ENCODE results near the gene FRMD4A.
"Not testable (repeated sequence)": the region's sequence is repeated elsewhere in the genome, so short reads cannot be mapped to it uniquely, and the experiment has no call there.

The FRMD4A gene

GRCh38 chr10:13936826-13937225 lies 393.9 kb downstream of the FRMD4A start:
- DNase-seq: no peak

GRCh38 chr10:13930120-13930519 lies 400.6 kb downstream of the FRMD4A start:
- no peak for DNase-seq

DNA sequence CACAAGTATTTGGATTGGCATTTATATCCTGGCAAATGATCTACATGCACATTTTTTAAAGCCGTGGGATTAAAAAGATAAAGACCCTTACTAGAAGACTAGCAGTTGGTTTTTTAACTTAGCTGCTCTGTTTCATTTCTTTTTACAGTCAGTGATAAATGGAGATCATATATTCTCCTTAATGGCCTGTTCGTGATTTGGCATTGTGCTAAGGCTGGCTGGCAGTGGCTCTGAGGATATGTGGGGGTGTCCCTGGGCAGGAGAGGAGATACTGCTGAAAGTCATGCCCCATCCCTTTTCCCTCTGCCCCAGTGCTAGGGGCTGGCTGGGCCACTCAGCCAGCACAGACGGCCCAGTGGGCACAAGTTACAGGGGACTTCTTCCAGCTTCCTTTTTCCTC lies 402.3 kb downstream of the FRMD4A start:
- DNase-seq: no peak

- no peak for DNase-seq
These were observed 404.5 kb downstream of the FRMD4A start for GRCh38 chr10:13925971-13926780.

DNA sequence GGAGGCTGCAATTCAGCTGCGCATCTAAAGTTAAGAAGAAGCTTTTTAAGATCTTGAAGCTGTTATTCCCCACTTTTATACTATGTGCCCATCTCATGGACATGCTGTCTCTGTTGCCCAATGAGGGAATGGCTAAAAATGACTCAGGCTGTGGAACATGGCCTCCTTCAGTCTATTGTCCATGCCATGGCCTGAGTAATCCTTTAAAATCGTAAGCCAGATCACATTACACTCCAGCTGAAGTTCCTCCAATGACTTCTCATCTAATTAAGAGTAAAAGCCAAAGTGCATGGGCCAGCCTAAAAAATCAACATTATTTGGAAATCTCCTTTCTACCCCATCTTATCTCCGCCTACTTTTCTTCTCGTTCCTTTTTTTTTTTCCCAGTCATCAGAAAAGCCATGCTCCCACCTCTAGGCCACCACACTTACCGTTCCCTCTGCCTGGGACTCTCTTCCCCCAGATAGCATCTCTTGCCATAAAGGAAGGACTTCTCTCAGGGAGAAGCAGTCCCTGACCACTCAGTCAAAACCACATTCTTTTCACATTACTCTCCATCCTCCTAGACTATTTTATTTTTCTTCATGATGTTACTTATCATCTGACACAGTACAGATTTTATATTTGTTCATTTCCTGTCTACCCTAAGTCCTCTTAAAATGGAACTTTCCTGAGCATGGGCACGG lies 406.5 kb downstream of the FRMD4A start:
- no peak for DNase-seq

- DNase-seq: no peak
These were observed 408.1 kb downstream of the FRMD4A start for GRCh38 chr10:13922586-13922985.

GRCh38 chr10:13921941-13922340 lies 408.8 kb downstream of the FRMD4A start:
- no peak for DNase-seq

- DNase-seq: not testable (repeated sequence)
These were observed 409.6 kb downstream of the FRMD4A start for GRCh38 chr10:13921131-13921530.

GRCh38 chr10:13920465-13920864 lies 410.3 kb downstream of the FRMD4A start:
- DNase-seq: no peak

GRCh38 chr10:13920031-13920430 lies 410.7 kb downstream of the FRMD4A start:
- DNase-seq: no peak

- no peak for DNase-seq
These were observed 412.9 kb downstream of the FRMD4A start for GRCh38 chr10:13917791-13918190.

DNA sequence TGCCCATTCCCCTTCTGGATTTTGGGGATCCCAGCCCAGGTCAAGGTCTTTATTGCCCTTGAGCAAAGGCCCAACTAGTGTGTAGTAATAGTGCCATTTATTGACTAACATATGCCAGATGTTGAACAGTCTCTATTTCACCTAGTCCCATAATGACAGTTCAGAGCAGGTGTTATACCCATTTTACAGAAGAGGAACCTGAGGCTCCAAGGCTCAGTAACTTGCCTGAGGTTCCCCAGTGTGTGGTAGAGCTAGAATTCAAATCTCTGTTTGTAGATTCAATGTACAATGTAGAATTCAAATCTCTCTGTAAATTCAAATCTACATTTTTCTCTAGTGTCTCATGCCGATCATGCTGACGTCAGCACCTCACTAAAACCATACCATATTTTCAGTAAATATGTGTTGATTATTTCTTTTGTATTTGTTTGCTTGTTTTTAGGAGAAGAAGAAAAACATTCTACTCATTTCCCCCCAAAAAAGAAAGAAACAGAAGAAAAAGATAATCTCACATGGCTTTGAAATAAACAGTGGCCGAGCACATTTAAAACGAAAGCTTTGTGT lies 414.3 kb downstream of the FRMD4A start:
- DNase-seq: no peak

GRCh38 chr10:13915710-13916109 lies 415.0 kb downstream of the FRMD4A start:
- no peak for DNase-seq

DNA sequence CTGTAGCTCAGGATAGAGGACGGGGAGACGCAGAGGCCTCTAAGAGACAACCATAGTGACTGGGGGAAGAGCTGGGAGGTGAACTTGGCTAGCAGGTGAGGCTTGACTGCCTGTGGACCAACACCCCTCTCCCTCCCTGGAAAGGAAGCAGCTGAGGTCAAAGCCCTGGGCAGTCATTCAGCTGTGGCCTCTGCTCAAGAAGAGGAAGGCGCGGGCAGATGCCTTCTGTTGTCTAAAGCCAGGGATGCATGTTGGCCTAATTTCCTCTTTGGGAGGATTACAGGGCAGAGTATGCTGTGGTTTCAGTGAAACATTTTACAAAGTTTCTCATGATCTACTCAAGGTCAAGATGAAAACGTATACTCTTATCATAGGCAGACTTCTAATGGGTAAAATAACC lies 416.8 kb downstream of the FRMD4A start:
- no peak for DNase-seq

DNA sequence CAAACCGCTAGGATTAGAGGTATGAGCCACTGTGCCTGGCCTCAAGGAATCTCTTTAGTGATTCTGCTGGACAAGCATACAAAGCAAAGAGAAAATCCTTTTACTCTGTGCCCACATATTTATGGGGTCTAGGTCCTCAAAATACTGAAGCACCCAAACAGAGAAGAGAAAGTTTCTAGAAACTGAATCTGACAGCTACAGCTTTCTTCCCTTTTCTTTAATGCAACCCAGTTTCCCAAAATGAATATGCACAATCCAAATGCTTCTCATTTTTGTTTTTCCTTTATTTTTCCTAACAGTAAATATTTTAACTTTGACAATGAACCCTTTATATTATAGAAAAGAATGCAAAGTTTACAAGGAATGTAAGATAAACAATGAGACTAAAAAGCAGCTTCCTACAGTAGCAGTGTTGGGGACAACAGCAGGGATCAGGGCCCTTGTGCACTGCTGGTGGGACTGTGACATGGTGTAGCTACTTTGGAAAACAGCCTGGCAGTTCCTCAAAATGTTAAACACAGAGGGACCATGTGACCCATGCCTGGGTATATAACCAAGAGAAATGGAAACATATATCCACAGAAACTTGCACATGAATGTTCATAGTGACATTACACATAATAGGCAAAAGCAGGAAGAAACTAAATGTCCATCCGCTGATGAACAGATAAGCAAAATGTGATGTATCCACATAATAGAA lies 418.8 kb downstream of the FRMD4A start:
- no peak for DNase-seq

- no peak for DNase-seq
These were observed 421.0 kb downstream of the FRMD4A start for GRCh38 chr10:13909516-13910258.

DNA sequence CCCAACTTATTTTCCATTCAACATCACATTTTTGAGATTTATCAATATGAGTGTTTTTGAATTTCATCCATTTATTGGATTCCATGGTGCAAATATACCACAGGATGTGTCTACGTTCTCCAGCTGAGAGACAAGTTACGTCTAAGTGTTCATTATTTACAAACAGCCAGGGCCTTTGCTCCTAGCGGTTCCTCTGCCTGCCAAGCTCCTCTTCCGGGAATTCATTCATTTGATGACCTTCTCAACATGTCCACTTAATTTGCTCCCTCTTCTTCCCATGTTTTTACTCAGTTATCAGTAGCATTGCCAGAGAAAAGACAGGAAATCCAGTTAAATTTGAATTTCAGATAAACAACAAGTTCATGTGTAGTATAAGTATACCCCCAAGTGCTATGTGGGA lies 422.2 kb downstream of the FRMD4A start:
- no peak for DNase-seq

- DNase-seq: no peak
These were observed 423.2 kb downstream of the FRMD4A start for GRCh38 chr10:13907570-13907969.

- no peak for DNase-seq
These were observed 425.4 kb downstream of the FRMD4A start for GRCh38 chr10:13905281-13905680.

- DNase-seq: no peak
These were observed 426.7 kb downstream of the FRMD4A start for GRCh38 chr10:13904064-13904463.

- no peak for DNase-seq
These were observed 427.7 kb downstream of the FRMD4A start for GRCh38 chr10:13902868-13903587.

DNA sequence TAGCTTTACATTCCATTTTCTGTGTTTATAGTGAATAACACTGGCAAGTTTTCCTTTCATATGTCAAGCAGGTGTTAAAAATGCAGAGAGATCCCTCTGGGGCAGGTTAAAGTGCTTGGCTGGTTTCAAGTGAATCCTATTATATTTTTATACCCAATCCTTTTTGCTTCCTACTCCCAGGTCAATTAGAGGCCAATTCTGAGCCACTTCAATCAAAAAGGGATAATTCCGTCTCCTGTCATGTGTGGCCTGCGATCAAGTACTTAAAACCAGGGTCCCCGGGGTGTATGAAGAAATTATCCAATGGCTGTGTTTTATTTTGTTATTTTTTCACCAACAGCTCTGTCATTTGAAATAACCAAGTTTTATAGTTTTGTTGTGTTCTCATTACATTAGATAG lies 430.8 kb downstream of the FRMD4A start:
- no peak for DNase-seq

Data from activated CD4-positive, alpha-beta T cell treated with anti-CD3 and anti-CD28 coated beads, Interleukin-2, amount 50 U/mL, for 48 hours (primary cell).